ENCODE data around the gene PEX19.

- TF ChIP-seq POLR2A (IDR thresholded peaks at IDR 0.05) (no peak), CTCF (IDR thresholded peaks at IDR 0.05 in 4 of 5, conservative IDR thresholded peaks at IDR 0.05 in 1 of 5) (no peak)
Observed at GRCh38 chr1:160245434-160245833, 39.5 kb downstream of the PEX19 start.
